Fibroblast of skin of left biceps (primary cell): ENCODE measurements around the gene EPHB2.

ENCODE experiments used
- DNase-seq, 2 experiments: peaks; one replicate each; pipeline ENCODE4 v3.0.0-alpha.2; 2013; ENCODE audit warnings: low read depth in 2 of 2

EPHB2 gene

GRCh38 chr1:22801761-22802160 is 91.1 kb downstream of the EPHB2 start:
- no peak for DNase-seq

GRCh38 chr1:22803833-22804232 is 93.2 kb downstream of the EPHB2 start:
- DNase-seq: no peak

- DNase-seq: no peak
Observed at GRCh38 chr1:22804406-22804805, 93.8 kb downstream of the EPHB2 start.

DNA sequence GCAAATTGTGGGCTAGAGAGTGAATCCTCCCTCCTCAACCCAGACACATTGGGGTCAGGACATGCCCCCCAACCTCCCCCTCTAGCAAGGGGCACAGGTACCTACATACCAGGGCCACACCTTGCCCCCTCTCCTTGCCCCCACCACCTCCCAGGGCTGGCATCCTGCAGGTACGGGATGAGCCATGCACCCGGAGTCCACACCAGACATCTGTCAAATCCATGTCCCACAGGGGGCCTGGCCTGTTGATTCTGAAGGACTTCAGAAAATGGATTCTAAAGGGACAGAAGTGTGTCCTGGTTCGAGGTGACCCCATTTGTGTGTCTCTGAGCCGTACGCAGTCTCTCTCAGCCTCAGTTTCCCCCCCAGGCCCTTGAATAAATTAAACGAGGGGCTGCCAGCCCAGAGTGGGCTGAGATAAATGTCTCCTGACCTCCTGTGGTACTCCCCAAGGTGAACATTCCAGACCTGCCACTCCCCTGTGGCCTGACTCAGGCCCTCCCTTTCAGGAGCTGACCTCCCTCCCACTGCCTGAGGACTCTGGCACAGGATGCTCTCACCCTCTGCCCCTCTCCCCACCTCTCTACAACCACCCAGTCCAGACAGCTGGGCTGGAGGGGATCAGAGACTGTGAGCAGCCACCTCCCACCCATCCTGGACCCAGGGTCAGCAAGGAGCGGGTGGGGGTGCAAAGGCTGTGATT is 94.5 kb downstream of the EPHB2 start:
- DNase-seq: no peak

DNA sequence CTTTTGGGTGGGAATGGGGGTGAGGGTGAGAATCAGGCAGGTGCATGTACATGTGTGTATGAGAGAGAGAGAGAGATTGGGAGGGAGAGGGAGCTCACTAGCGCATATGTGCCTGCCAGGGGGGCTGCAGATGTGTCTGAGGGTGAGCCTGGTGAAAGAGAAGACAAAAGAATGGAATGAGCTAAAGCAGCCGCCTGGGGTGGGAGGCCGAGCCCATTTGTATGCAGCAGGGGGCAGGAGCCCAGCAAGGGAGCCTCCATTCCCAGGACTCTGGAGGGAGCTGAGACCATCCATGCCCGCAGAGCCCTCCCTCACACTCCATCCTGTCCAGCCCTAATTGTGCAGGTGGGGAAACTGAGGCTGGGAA is 95.0 kb downstream of the EPHB2 start:
- no peak for DNase-seq

DNA sequence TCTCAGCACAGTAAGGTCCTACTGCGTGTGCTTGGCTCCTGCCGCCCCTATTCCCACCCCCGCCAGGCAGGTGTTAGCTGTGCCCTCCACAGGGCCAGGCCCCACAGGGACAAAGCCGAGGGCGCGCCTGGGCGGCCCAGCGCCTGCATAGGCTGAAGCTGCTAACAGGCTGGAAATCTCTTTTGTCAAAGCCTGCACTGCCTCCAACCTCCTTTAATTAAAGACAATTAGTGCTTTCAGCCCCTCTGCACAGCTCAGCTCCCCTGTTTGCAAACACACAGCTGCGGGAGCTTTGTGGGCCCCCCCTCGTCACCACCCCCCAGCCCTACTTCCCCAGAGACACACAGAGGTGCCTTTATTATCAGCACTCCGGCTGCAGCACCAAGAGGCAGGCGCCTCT is 95.9 kb downstream of the EPHB2 start:
- no peak for DNase-seq

DNA sequence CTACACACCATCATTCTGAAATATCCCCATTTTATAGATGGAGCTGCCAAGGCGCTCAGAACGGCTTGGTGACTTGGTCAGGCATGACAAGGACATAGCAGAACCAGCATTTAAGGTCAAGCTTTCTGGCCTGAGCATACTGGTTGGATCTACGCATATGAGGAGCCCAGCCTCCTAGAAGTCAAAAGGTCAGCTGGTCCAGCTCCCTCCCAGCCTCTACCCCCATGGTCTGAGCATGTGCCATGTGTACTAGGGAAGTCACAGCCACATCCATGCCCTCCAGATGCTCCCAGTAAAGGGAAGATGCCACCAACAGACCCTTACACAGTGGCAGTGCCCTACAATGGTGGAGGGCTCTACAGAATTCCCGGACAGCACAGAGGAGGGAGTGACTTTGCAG is 96.7 kb downstream of the EPHB2 start:
- no peak for DNase-seq

GRCh38 chr1:22808186-22808675 is 97.6 kb downstream of the EPHB2 start:
- DNase-seq: peak in 1 of 2 experiments; percentile 28

GRCh38 chr1:22808676-22809483 is 98.2 kb downstream of the EPHB2 start:
- peak; percentile 26 to 34 for DNase-seq

GRCh38 chr1:22809783-22810182 is 99.1 kb downstream of the EPHB2 start:
- DNase-seq: no peak

- no peak for DNase-seq
Observed at GRCh38 chr1:22810378-22810777, 99.7 kb downstream of the EPHB2 start.

DNA sequence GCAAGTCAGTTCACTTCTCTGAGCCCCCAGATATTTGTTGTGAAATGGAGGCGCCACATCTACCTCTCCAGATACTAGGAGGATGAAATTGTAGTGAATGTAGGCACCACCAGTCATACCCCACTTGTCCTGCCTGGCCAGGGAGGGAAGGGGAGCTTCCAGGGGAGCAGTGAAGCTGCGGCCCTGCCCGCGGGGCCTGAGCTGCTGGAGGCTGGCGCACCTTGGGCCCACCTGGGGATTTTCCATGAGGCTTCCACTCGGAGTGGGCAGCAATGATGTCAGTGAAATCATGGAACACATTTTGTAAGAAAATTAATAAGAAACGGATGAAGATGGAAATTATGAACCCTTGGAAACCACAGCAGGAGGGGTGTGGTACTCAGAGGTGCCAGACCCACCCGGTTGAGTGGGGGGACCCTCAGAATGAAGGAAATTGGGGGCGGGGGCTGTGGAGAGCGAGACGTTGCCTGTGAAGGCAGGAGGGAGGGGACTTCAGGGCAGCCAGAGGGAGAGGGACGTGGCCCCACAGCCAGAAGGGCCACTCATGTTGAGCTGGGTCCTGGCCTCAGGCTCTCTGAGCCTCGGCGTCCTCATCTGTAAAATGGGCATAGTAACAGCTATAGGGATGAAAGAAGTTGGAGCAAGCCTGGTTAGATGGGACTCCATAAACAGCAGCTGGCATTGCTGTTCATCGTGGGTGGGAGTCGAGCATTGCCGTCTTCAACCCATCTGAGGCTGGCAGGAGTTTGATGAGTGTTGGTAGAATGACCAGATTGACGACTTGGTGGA is 101.6 kb downstream of the EPHB2 start:
- no peak for DNase-seq

DNA sequence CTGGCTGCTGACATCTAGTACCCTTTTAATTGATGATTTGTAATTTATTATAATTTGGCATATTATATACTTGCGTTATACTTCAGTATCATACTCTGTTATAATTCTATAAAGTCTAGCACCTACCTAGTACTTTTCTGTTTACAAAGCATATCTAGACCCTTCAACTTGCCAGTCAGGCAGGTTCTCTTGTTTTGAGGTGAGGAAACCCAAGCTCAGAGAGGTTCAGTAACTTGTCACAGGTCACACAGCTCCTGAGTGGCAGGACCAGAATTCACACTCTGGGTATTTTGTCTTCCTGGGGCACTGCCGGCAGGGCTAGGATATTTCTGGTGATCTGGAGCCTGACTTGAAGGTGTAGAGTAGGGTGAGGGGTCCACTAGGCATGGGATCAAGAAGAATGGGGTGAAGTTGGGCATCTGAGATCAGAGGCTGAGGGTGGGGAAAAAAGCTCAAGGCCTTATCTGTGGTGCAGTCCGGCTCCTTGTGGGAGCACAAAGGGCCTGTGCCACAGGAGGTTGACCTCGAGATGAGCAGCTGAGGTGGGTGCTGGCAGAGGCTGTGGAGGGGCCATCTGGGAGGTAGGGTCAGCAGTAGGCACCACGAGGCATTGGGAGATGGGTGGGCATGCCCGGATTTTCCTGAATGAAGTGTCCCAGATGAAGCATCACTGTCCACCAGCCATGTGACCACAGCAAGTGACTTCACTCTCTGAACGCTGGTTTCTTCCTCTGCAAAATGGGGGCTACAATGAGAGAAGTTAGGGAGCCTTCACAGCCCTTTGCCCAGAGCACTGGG is 102.6 kb downstream of the EPHB2 start:
- DNase-seq: no peak

DNA sequence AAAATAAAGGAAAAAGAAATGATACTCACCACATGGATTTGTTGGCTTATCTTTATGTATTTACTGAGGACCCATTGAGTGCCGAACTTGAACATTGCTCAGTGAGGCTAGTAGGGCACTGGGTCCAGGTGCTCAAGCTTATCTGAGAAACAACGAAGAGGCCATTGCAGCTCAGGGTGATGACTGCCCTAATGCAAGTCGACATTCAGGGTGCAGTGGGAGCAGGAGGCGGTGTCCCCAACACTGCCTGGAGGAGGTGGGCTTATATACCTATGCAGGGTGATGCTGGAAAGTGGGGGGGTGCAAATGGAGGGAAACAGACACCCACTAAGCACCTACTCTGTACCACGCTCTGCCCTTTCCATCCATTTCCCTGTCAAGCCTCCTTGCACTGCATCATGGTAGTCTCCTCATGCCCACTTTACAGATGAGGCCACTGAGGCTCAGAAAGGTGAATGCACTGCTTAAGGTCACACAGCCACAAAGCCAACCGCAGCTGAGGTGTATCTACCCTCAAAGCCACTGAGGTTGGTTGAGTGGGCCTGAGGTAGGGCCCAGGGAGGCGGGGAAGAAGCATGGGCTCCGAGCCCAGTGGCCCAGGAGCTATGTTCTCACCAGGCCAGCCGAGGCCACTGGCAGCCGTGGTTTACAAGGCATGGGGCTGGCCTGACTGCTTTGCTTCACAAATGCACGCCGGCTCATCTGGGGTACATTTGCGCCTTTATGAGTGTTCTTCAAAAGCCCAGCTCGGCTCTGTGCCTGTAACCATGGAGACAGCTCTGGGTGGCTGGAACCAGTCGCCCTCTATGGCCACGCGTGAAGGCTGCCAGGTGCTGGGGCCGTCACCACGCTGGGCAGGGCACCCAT is 103.8 kb downstream of the EPHB2 start:
- no peak for DNase-seq

DNA sequence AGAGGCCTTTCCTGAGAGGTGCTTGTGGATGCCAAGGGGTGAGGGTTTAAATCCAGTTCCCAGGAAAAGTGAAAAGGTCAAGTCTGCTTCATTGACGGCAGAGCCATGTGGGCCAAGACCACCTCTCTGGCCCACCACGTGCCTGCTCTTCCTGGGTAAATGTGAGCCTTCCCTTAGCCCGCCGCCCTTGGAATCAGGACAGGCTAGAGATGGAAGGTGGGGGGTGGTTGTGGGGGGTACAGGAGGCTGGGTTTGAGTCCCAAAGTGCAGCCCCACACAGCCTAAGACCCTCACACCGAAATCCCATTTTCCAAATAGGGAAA is 104.4 kb downstream of the EPHB2 start:
- DNase-seq: no peak

- DNase-seq: no peak
Observed at GRCh38 chr1:22815421-22816066, 104.9 kb downstream of the EPHB2 start.

- no peak for DNase-seq
Observed at GRCh38 chr1:22816067-22816775, 105.6 kb downstream of the EPHB2 start.

DNA sequence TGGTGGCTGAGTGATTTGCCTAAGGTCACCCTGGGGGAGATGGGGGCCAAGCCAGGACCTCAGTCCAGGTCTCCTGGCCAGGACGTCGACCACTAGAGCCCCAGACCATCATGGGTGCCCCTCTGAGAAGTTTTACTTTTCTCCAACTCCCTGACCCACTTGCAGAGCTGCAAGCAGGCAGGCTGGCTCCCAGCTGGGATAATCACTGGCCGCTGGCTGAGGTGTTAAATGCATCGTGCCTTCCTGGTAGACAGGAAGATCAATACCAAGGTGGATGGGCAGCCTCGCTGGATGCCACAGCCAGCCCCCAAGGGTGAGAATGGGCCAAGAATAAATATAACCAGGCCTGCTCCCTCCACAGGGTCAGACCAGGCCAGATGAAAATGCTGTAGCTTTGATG is 106.2 kb downstream of the EPHB2 start:
- no peak for DNase-seq

GRCh38 chr1:22817462-22817861 is 106.8 kb downstream of the EPHB2 start:
- DNase-seq: no peak
